ENCODE measurements around the gene PLA2G4E.

Gene PLA2G4E, protein sequence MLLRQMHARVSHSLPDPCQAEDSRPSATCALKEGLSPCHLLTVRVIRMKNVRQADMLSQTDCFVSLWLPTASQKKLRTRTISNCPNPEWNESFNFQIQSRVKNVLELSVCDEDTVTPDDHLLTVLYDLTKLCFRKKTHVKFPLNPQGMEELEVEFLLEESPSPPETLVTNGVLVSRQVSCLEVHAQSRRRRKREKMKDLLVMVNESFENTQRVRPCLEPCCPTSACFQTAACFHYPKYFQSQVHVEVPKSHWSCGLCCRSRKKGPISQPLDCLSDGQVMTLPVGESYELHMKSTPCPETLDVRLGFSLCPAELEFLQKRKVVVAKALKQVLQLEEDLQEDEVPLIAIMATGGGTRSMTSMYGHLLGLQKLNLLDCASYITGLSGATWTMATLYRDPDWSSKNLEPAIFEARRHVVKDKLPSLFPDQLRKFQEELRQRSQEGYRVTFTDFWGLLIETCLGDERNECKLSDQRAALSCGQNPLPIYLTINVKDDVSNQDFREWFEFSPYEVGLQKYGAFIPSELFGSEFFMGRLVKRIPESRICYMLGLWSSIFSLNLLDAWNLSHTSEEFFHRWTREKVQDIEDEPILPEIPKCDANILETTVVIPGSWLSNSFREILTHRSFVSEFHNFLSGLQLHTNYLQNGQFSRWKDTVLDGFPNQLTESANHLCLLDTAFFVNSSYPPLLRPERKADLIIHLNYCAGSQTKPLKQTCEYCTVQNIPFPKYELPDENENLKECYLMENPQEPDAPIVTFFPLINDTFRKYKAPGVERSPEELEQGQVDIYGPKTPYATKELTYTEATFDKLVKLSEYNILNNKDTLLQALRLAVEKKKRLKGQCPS

DNA sequence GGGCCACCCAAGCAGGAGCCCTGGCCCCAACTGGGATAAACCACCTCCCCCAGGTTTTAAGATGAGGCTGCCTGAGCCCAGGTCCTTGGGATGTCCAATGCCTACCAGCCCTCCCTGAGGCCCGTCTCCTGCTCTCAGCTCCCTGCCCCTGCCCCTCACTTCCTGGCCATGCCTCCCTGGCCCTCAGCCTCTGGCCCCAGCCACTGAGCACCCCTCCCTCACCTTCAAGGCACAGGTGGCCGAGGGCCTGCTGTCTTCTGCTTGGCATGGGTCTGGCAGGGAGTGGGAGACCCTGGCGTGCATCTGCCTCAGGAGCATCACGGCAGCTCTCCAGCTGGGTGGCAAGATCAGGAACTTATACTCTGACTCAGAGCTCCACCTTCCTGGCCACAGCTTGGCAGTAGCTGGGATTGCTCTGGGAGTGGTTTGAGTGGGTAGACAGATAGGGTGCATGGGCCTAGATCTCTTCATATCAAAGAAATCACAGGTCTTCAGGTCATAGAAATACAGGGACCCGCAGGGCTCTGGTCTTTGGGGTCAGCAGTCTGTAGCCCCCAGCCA lies at the start of gene PLA2G4E:
Gene PLA2G4E, minus strand, starts transcription at position 330 of the 561 bp plus-strand sequence. Its CDS starts 12 bp downstream, at position 318.
- DNase-seq, result no peak
- no peak for ATAC-seq

DNA sequence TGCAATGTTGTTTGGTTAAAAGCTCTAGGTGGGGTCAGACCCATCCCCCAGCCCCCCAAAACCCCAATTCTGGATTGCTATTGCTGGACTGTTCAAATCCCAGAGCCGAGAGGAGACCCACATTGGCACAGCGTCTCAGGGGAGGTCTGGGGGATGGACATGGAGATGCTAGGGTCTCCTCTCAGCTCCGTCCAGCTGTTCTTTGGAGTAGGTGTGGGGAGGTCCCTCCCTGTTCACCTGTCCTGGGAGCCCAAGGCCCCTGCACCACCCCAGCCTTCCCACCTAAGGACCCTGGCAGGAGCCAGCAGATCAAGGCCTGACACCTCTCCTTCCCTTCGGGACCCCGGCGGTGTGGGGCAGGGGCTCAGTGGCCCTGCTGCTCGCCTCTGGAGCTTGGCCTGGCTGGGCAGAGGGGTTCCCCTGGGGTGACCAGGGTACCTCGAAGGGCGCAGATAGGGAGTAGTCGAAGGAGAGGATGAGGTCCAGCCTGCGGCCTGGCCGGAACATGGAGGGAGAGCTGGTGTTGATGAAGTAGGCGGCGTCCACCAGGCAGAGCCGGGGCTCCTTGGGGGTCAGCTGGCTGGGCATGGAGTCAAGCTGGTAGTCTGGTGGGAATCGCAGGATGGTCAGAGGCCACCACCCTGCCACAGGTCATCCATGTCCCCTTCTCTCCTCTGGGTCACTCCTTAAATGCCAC lies 49.6 kb upstream of the PLA2G4E start:
- ATAC-seq (no peak), DNase-seq (no peak)

DNA sequence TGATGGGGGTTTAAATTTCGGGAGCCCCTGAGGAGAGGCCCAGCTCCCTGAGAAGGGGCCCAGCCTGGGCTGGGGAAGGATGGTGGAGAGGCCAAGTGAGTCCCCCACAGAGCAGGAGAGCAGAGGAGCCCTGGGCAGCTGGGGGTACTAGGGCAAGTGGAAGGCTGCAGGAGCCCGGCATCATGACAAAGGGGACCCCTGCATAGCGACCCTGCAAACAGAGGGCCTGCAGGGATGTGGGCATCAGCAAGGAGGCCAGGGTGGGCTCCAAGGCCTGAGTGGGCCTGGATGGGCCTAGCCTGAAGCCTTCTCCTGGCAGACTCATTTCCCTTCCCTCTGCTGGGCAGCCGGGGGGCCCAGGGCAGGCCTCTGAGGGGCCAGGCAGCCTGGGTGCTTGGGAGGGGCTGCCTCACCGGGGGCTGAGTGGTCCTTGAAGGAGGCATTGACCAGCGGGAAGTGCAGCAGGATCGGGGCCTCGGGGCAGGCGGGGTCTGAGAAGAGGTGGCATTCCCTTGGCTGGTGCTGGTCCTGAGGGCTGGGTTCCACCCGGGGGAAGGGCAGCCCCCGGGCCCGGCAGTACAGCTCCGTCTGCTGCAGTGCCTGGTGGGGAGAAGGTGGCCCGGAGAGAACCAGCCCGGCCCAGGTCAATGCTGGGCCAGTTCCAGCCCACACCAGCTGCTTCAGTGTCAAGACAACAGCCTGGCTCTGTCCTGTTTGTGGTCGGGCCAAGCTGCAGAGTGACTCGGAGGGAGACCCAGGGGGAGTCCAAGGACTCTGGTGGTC lies 48.8 kb upstream of the PLA2G4E start:
- DNase-seq (no peak), ATAC-seq (no peak)

DNA sequence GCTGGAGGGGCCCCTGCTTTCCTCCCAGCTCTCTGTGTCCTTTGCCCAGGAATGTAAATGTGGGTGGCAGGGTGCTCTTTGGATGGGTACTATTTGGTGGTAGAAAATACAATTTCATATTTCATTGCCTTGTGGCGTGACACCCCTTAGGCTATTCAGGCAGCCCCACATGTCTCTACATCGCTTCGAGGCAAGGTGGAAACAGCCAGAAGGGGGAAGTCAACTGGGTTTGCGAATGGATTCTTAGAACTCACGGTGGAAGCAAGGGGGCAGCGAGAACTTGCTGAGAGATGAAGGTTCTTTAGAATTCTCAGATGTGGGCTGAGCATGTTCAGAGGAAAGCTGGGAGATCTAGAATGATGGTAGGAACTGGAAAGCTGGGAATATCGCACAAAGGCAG lies 48.2 kb upstream of the PLA2G4E start:
- ATAC-seq, result no peak
- DNase-seq, result no peak

DNA sequence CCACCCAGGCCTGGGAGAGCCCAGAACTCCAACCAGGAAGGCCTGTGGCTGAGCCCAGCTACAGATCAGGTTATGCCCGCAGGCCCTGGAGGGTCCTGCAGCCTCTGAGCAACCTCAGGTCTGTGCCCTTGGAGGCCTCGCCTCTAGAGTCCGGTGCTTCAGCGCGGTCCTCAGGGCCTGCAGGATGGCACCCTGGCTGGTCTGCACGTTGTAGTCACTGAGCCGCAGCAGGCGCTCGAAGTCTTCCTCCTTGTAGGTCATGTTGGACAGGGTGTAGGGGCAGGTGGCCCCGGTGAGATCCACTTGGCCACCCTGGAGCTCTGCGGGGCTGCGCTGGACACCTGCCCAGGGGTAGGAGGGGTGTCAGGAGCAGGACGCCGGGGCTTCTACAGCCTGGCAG lies 47.8 kb upstream of the PLA2G4E start:
- ATAC-seq, result no peak
- DNase-seq, result no peak

DNA sequence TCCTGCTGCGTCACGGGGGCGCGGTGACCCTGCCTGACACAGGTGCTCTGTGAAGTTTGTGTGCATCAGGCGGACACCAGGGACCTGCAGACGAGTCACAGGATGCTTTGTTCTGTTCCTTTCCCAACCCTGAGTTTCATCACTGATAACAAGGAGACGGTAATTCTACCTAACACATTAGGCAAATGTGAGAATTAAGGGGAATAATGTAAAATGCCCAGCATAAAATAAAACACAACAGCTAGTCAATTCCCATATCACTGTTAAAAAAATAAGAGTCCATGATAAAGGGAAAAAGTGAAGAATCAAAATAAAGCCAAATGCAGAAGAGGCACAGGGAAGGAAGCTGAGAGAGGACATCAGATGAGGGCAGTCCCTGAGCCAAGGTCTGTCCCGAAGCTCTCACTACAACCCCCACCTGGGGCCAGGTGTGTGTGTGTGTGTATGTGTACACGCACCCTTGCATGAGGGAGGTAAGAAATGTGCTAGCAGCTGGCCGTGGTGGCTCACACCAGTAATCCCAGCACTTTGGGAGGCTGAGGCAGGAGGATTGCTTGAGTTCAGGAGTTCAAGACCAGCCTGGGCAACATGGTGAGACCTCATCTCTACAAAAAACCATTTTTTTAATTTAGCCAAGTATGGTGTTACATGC lies 46.0 kb upstream of the PLA2G4E start:
- DNase-seq, result no peak
- no peak for ATAC-seq

DNA sequence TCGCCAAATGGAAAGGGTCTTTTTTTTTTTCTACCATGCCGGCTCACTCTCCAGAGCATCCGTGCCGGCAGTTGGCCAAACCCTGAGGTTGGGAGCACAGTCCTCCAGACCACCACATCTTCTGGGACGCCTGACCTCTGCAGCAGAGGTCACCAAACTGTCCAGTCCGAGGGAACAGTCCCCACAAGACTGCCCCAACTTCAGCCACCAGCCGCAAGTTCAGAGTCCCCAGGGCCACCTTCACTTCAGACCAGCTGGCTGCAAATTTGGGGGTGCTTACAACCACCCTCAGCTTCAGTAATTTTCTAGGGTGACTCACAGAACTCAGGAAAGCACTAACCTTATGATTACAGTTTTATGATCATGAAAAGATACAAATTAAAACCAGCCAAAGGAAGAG lies 44.6 kb upstream of the PLA2G4E start:
- DNase-seq (no peak), ATAC-seq (no peak)

DNA sequence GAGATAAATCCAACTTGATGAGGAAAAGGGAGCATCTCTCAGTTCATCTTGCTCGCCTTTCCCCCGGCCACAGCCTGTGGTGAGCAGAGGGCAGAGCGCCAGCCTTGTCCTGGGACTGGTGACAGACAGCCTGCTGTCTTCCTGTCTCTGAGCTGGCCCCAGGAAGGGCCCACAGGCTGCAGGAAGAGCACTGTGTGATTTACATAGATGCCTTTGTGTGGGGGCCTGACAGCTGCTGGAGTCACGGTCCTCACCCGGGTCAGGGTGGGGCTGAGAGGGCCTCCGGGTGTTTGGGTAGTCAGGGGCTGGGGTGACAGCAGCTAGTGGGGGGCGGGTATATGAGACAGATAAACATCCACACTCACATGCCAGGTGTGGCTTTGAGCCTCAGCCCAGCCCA lies 44.2 kb upstream of the PLA2G4E start:
- DNase-seq (no peak), ATAC-seq (no peak)

DNA sequence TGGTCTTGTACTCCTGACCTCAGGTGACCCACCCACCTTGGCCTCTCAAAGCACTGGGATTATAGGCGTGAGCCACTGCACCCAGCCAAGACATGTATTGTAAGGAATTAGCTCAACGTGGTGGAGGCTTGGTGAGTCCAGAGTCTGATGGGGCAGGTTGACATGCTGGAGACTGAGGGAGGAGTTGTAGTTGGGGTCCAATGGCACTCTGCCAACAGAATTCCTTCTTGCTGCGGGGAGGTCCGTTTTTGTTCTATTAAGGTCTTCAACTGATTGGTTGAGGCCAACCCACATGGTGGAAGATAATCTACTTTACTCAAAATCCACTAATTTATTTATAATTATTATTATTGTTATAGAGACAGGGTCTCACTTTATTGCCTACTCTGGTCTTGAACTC lies 43.4 kb upstream of the PLA2G4E start:
- DNase-seq (no peak), ATAC-seq (no peak)

DNA sequence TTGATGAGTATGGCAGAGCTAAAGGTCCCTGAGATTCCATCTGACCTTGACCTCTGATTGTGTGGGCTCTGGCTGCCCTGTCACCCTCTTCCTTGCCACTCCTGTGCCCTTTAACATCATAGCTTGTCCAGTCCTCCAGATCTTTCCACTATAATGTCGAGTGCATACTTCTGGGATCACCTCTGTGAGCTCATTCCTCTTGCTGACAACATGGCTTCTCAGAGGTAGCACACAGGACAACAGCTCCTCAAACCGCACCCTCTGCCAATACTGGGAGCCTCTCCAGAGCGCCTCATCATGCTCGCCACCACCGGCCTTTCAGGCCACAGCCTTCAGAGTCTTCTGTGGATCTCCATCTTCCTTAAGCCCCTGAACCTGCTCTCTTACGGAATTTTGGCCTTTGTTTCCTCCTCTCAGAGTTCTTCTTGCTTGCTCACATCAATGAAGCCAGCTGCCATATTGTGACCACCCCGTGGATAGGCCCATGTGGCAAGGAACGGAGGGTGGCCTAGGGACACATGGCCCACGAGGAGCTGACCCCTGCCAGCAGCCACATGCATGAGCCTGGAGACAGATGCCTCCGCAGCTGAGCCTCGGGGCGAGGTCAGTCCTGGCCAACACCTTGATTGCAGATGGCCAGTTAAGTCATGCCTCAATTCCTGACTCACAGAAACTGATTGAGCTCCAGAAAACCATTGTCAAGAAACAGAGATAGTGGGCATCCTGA lies 42.4 kb upstream of the PLA2G4E start:
- DNase-seq (no peak), ATAC-seq (no peak)

DNA sequence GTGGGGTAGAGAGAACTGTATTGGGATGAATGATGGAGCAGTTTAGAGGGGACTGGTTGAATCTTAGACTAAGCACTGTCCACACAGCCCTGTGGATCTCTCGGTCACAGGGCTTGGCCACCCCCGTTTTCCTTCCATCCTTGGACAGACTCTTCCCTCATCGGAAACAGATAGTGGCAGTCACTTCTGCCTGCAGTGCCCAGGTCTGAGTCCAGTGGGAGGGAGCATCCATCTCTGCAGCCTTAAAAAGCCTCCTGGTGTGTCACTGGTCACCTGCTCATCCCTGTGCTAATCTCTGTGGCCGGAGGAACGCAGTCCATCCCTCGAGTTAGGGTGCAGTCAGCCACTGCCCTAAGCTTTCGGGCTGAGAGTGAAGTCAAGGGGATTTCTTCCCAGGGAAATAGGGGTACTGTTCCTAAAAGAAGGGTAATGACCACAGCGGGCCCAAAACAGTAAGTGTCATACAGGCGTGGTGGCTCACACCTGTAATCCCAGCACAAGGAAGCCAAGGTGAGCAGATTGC lies 41.5 kb upstream of the PLA2G4E start:
- ATAC-seq (no peak), DNase-seq (no peak)

DNA sequence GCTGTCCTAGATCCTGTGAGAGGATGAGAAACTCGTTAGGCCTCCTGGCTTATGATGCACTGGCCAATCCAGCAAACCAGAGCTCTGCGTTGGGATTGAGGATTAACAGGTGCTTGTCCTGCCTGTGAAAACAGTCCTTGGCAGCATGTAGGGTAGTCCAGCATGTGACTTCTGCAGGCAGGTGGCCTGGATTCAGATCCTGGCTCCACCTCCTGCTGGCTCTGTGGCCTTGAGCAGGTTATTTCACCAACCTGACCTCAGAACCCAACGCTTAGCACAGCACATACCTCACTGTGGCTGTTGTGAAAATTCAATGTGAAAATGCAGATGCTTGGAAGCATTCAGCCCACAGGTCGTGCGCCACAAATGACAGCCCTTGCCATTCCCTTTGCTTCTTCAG lies 40.0 kb upstream of the PLA2G4E start:
- DNase-seq (no peak), ATAC-seq (no peak)

DNA sequence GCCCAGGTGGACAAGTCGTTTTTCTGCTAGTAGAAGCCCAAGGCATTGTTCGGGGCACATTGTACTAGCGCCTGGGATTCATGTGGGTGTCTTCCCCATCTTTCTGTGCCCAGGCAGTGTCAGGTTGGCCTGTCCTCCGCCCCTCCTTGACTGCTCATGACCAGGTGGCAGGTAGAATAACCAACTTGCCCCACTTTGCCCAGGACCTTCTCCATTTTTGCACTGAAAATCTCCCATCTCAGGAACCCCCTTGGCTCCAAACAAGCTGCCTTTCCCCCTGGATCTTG lies 39.6 kb upstream of the PLA2G4E start:
- ATAC-seq, result no peak
- DNase-seq, result no peak

DNA sequence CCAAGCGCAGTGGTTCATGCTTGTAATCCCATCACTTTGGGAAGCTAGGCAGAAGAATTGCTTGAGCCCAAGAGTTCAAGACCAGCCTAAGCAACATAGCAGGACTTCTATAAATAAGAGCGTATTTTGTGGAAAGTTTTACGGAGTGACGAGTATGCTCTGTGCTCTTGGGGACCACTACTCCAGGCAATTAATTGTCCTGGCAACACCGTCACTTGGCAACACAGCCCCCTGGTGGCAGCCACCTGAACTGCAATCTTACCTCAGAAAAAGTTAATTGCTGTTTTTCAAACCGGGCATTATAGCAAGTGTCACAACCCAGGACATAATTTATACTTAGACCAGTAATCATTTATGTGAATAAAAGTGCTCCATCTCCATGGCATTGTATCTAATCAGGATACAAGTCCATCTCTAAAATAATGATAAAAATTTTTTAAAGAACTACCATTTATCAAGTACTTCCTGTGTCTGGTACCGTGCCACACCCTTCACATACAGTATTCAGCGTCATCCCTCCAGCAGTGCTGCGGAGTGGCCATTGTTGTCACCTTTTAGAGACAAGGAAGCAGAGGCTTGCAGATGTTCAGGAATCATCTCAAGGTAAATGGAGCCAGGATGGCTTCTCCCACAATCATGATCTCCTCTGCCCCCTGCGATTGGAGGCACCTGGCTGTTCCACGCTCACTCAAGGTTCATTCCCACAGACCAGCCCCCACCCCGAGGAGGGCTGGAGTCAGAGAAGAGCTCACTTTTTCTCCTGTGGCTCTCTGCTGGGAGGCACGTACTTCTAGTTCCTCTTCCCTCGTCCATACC lies 39.0 kb upstream of the PLA2G4E start:
- ATAC-seq (no peak), DNase-seq (peak; percentile 76)

DNA sequence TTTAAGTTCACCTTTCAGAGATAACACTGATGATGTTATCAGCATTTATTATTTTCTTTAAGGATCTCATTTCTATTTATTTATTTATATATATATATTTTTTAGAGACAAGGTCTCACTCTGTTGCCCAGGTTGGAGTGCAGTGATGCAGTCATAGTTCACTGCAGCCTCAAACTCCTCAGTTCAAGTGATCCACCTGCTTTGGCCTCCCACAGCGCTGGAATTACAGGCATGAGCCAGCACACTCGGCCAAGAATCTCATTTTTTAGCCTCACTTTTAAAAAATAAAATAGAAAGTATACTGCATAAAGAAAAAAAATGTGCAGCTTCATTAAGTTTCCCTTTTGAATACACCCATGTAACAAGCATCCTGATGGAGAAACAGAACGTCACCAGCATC lies 37.9 kb upstream of the PLA2G4E start:
- DNase-seq, result no peak
- ATAC-seq, result no peak

DNA sequence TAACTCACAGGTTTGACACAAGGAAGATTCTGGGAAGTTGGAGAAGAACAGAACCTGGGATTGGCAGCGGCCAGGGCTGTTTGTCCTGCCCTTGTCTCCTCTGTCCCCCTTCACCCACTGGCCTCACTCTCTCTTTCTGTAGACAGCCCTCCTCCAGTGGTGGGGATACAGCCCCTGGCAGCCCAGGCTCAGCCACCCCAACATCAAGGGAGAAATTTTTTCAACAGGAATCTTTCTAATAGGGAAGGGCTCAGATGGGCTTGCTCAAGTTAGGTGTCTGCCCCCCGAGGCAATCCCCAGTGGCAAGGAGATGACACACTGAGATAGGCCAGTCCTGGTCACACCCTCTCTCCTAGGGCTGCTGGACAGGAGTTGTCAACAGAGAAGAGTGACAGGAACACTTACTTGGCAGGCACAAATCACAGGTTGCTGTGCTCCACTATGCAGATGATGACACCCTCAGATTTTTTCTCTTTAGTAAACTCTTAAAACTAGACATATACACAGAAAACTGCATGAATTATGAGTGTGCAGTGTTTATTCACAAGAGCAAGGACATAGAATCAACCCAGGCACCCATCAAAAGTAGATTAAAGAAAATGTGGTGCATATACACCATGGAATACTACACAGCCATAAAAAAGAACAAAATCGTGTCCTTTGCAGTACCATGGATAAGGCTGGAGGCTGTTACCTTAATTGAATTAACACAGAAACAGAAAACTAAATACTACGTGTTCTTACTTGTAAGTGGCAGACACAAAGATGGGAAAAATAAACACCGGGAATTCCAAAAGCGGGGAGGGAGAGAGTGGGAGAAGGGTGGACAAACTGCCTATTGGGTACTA lies 37.2 kb upstream of the PLA2G4E start:
- ATAC-seq (no peak), DNase-seq (no peak)

DNA sequence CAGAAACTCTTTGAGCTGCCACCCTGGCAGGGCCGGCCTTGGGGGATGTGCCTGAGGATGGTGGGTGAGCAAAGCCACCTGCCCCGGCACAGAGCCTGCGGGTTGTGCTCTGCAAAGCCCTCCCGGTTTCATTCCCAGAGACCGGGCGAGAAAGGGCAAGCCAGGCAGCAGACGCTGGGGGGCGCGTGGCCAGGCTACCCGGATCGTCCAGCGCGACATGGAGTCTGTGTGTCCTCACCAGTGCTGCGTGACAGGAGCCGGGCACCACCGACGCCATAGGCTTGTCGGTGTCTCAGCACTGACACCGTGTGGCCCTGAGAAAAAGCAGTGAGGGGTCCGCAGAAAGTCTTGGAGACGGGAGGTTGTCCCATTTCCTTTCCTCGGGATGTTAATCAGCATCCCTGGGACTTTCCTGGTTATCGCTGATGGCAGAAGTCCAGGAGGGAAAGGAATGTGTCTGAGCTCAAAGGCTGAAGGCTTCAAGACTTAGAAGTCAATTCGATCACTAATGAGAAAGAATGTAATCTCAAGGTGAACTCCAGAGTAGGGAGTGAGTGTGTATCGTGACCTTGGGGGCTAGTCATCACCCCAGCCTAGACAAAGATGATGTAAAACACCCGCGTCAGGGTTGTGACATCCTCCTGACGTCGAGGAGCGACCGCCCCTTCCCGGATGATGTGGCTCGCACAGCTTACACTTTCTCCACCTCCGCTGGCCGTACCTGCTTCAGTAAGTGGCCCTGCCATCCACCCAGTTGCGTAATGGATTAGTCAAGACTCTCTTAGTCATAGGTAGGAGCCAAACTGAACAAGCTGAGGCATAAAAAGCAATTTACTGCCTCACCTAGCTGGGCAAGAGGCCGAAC lies 36.3 kb upstream of the PLA2G4E start:
- ATAC-seq, result peak; percentile 78
- peak; percentile 65 for DNase-seq

DNA sequence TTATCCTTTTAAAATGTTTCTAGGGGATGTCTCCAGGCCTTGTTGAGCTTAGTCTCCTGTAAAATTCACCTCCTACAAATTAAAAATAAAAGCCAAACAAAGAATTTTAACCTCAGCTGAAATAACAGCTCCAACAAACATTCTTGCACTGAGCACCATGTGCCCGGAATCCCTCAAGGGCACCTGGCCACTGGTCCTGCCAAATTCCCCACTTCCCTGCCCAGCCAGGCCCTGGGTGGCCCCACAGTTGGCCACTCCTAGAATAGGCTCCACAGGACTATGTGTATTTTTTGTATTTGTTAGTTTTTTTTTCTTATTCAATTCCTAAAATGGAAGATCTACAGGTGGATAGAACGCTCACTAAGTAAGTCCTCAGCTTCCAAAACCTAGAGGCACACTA lies 33.1 kb upstream of the PLA2G4E start:
- ATAC-seq (no peak), DNase-seq (no peak)

All from stimulated activated naive CD8-positive, alpha-beta T cell treated with anti-CD3 and anti-CD28 coated beads, Interleukin-15, Interleukin-2, amounts not matched to agents 100 U/mL and 50 U/mL, for 24 hours (primary cell).